OCI-LY1 (cell line): ENCODE measurements around the gene NRIP1.

Source experiments
- H2AFZ ChIP-seq: fragments of 200-600 bp; sonication (generic), shearing (Covaris generic); 2 replicates; pipeline ENCODE4 v1.6.0; 2014; ENCODE audit warnings: antibody characterized with exemption, mild to moderate bottlenecking, low read length
- H3F3A ChIP-seq: fragments of 200-600 bp; sonication (generic), shearing (Covaris generic); 2 replicates; pipeline ENCODE4 v1.6.0; 2014; ENCODE audit warnings: mild to moderate bottlenecking, antibody characterized with exemption, low read length, moderate library complexity; ENCODE audit not compliant: insufficient read depth
- H3K27ac ChIP-seq: fragments of 200-600 bp; sonication (generic); 2 replicates; pipeline ENCODE4 v1.5.1; 2014; ENCODE audit warnings: low read length, mixed run types, mild to moderate bottlenecking, low read depth; ENCODE audit not compliant: poor library complexity, severe bottlenecking
- H3K27me3 ChIP-seq: fragments of 200-600 bp; sonication (generic); 2 replicates; pipeline ENCODE4 v1.6.0; 2014; ENCODE audit warnings: antibody characterized with exemption, mild to moderate bottlenecking, low read length, moderate library complexity; ENCODE audit not compliant: insufficient read depth
- H3K36me3 ChIP-seq: fragments of 200-600 bp; sonication (generic); 2 replicates; pipeline ENCODE4 v1.6.1; 2014; ENCODE audit warnings: mild to moderate bottlenecking, antibody characterized with exemption, low read length, moderate library complexity, mixed read lengths; ENCODE audit not compliant: insufficient read depth
- H3K4me1 ChIP-seq: fragments of 200-600 bp; sonication (generic); 2 replicates; pipeline ENCODE4 v1.5.1; 2014; ENCODE audit warnings: mild to moderate bottlenecking, low read length, moderate library complexity; ENCODE audit not compliant: insufficient read depth, severe bottlenecking
- H3K4me2 ChIP-seq: fragments of 200-600 bp; sonication (generic), shearing (Covaris generic); 2 replicates; pipeline ENCODE4 v1.6.1; 2014; ENCODE audit warnings: low read length
- H3K4me3 ChIP-seq: fragments of 200-600 bp; sonication (generic); 2 replicates; pipeline ENCODE4 v1.5.1; 2014; ENCODE audit warnings: low read length, low read depth, mild to moderate bottlenecking, mixed read lengths; ENCODE audit not compliant: poor library complexity, severe bottlenecking
- H3K79me2 ChIP-seq: fragments of 200-600 bp; shearing (Covaris generic); 2 replicates; pipeline ENCODE4 v1.6.1; 2016; ENCODE audit warnings: mixed run types, low read length, mixed read lengths; ENCODE audit not compliant: insufficient read depth
- H3K9ac ChIP-seq: fragments of 200-600 bp; sonication (generic), shearing (Covaris generic); 2 replicates; pipeline ENCODE4 v1.6.1; 2014; ENCODE audit warnings: mild to moderate bottlenecking, low read length, mixed read lengths
- H3K9me2 ChIP-seq: fragments of 200-600 bp; sonication (generic), shearing (Covaris generic); 2 replicates; pipeline ENCODE4 v1.6.1; 2014; ENCODE audit warnings: low read depth, mild to moderate bottlenecking, low read length, mixed read lengths
- H3K9me3 ChIP-seq: fragments of 200-600 bp; shearing (Covaris generic); 2 replicates; pipeline ENCODE4 v1.6.1; 2014; ENCODE audit warnings: low read length, mixed read lengths
- H4K20me1 ChIP-seq: fragments of 200-600 bp; sonication (generic), shearing (Covaris generic); 2 replicates; pipeline ENCODE4 v1.6.0; 2016; ENCODE audit warnings: mild to moderate bottlenecking, low read length; ENCODE audit not compliant: insufficient read depth
- CTCF ChIP-seq: fragments of 200-600 bp; sonication (generic), shearing (Covaris generic); IDR thresholded peaks from 2 replicates; pipeline ENCODE4 v1.5.1; 2017; ENCODE audit warnings: mild to moderate bottlenecking, antibody characterized with exemption, low read length, moderate library complexity, mixed read lengths
- EZH2 ChIP-seq: fragments of 200-600 bp; sonication (generic), shearing (Covaris generic); IDR thresholded peaks from 2 replicates; pipeline ENCODE4 v1.8.0; 2017; ENCODE audit warnings: borderline replicate concordance, mixed run types, mild to moderate bottlenecking, antibody characterized with exemption, low read length, moderate library complexity, mixed read lengths

Gene NRIP1

DNA sequence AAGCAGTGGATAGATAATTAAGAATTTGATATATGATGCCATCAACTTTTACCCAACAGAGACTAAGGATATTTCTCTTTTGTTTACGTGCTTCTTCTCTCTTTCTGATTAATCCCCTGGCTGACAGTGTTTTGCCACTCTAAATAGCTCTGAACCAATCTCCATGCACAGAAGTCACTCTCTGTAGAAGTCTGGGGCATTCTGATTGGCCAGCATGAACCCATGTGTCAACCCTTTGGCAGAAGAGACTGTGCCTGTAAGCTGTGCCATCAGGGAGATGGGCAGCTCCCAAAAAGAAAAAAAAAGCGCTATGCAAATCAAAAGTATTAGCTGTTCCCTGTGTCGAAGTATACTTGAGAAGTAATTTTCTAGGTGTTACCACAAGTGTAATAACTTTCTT, 34.1 kb upstream of the NRIP1 start:
- no peaks in the 10 kb centered on the region for H3K9me2 ChIP-seq
- H3K4me2 ChIP-seq, result no peak overlapping the region
- no peaks in the 10 kb centered on the region for H4K20me1 ChIP-seq
- no peak overlapping the region for H3K4me3 ChIP-seq
- no peaks in the 10 kb centered on the region for H3K79me2 ChIP-seq
- no peaks in the 10 kb centered on the region for H3K9me3 ChIP-seq
- no peaks in the 10 kb centered on the region for H3K36me3 ChIP-seq
- H3K27me3 ChIP-seq, result no peaks in the 10 kb centered on the region
- no peak overlapping the region for H2AFZ ChIP-seq
- no peaks in the 10 kb centered on the region for H3F3A ChIP-seq
- H3K27ac ChIP-seq, result no peak overlapping the region
- H3K9ac ChIP-seq, result no peak overlapping the region
- no peaks in the 10 kb centered on the region for H3K4me1 ChIP-seq
- TF ChIP-seq CTCF, result no peak
- no peak for TF ChIP-seq EZH2

DNA sequence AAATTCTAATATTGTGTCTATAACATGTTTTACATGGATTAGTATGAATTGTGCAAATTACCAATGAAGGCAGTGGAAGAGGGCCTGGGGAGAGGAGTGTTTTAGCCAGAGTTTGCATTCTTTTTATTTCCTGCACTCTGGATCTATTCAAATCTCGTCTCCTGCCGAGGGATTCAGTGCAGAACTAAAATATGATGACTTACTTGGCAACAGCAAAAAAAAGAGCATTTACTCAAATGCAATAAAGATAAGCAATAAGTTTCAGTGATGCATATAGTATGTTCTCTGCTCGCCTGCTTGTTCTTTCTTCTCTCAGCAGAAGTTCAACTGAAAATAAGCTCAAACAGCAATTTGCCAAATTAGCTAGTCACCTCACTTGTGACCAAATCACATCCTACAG, 33.4 kb upstream of the NRIP1 start:
- no peak overlapping the region for H3K4me2 ChIP-seq
- H4K20me1 ChIP-seq, result no peaks in the 10 kb centered on the region
- H3F3A ChIP-seq, result no peaks in the 10 kb centered on the region
- H3K9me3 ChIP-seq, result no peaks in the 10 kb centered on the region
- H3K36me3 ChIP-seq, result no peaks in the 10 kb centered on the region
- H3K9me2 ChIP-seq, result no peaks in the 10 kb centered on the region
- TF ChIP-seq EZH2, result no peak
- no peaks in the 10 kb centered on the region for H3K27me3 ChIP-seq
- H3K9ac ChIP-seq, result no peak overlapping the region
- H3K79me2 ChIP-seq, result no peaks in the 10 kb centered on the region
- no peak overlapping the region for H3K4me3 ChIP-seq
- H3K4me1 ChIP-seq, result no peaks in the 10 kb centered on the region
- H3K27ac ChIP-seq, result no peak overlapping the region
- no peak overlapping the region for H2AFZ ChIP-seq

DNA sequence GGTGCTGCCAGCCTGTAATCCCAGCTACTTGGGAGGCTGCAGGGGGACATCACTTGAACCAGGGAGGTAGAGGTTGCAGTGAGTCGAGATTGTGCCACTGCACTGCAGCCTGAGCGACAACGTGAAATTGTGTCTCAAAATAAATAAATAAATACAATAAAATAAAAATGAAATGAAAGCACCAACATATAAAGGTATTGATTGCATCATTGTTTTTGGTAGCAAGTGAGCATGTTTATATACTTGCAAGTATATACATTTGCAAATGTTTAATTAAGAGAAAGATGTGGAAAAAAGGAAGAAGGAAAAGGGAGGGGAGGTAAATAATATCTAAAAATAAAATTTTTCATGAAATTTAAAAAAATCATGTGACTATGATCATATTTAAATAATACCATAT, 32.8 kb upstream of the NRIP1 start:
- H3F3A ChIP-seq, result no peaks in the 10 kb centered on the region
- H3K4me2 ChIP-seq, result no peak overlapping the region
- H4K20me1 ChIP-seq, result no peaks in the 10 kb centered on the region
- H3K27me3 ChIP-seq, result no peaks in the 10 kb centered on the region
- TF ChIP-seq CTCF, result no peak
- TF ChIP-seq EZH2, result no peak
- H3K27ac ChIP-seq, result no peak overlapping the region
- no peaks in the 10 kb centered on the region for H3K4me1 ChIP-seq
- H3K4me3 ChIP-seq, result no peak overlapping the region
- no peak overlapping the region for H2AFZ ChIP-seq
- H3K9me3 ChIP-seq, result no peaks in the 10 kb centered on the region
- no peaks in the 10 kb centered on the region for H3K79me2 ChIP-seq
- no peak overlapping the region for H3K9ac ChIP-seq
- no peaks in the 10 kb centered on the region for H3K36me3 ChIP-seq
- H3K9me2 ChIP-seq, result no peaks in the 10 kb centered on the region

DNA sequence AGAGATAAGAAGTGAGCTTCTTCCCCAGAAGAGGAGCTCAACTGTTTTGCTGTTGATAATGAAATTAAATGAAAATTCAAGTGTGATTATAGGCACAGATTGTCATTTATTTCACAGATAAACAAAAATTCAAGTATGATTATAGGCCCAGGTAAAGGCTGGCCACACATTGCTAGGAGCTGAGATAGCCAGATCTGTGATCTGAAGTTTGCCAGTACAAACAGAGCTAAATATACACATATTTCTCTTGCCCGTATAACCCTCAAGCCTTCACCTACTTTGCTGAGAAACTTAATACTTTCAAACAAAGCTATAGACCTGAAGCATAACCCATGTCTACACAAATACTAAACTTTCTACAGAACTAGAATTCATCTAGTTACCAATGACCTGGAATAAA, 31.3 kb upstream of the NRIP1 start:
- Histone ChIP-seq H4K20me1 (no peaks in the 10 kb centered on the region), H3K36me3 (no peaks in the 10 kb centered on the region), H3K27me3 (no peaks in the 10 kb centered on the region), H3K9me3 (no peaks in the 10 kb centered on the region), H3K4me2 (no peak overlapping the region), H3K9ac (no peak overlapping the region), H3K79me2 (no peaks in the 10 kb centered on the region), H3K27ac (no peak overlapping the region), H2AFZ (no peak overlapping the region), H3F3A (no peaks in the 10 kb centered on the region), H3K4me1 (no peaks in the 10 kb centered on the region), H3K4me3 (no peak overlapping the region), H3K9me2 (no peaks in the 10 kb centered on the region)
- no peak for TF ChIP-seq CTCF
- no peak for TF ChIP-seq EZH2
